ENCODE measurements around the gene RNF112.

Gene RNF112

GRCh38 chr17:19410091-19410490, 941 bp upstream of the RNF112 start:
- no peak for TF ChIP-seq CTCF (IDR thresholded peaks at IDR 0.05; ENCODE audit: extremely low read depth, missing control alignments)
- DNase-seq (ENCODE audit: low spot score) = no peak

GRCh38 chr17:19411631-19412030, 599 bp downstream of the RNF112 start:
- no peak for TF ChIP-seq CTCF (IDR thresholded peaks at IDR 0.05; ENCODE audit: extremely low read depth, missing control alignments)
- DNase-seq (ENCODE audit: low spot score) = no peak

GRCh38 chr17:19412510-19412909, 1.5 kb downstream of the RNF112 start:
- no peak for DNase-seq (ENCODE audit: low spot score)
- no peak for TF ChIP-seq CTCF (IDR thresholded peaks at IDR 0.05; ENCODE audit: extremely low read depth, missing control alignments)

- no peak for TF ChIP-seq CTCF (IDR thresholded peaks at IDR 0.05; ENCODE audit: extremely low read depth, missing control alignments)
- no peak for DNase-seq (ENCODE audit: low spot score)
Observed at GRCh38 chr17:19412984-19413383, 2.0 kb downstream of the RNF112 start.

GRCh38 chr17:19413761-19414160, 2.7 kb downstream of the RNF112 start:
- no peak for TF ChIP-seq CTCF (IDR thresholded peaks at IDR 0.05; ENCODE audit: extremely low read depth, missing control alignments)
- DNase-seq (ENCODE audit: low spot score) = no peak

GRCh38 chr17:19414396-19415280, 3.6 kb downstream of the RNF112 start:
- no peak for TF ChIP-seq CTCF (IDR thresholded peaks at IDR 0.05; ENCODE audit: extremely low read depth, missing control alignments)
- no peak for DNase-seq (ENCODE audit: low spot score)

GRCh38 chr17:19415311-19415710, 4.3 kb downstream of the RNF112 start:
- no peak for TF ChIP-seq CTCF (IDR thresholded peaks at IDR 0.05; ENCODE audit: extremely low read depth, missing control alignments)
- DNase-seq (ENCODE audit: low spot score) = no peak

Data from GM20000 (cell line).